K562 (cell line): Measurements from ENCODE around the gene CD52. TPM values are rescaled to one million over a fixed set of nuclear protein-coding genes. Genes with fewer than 3 reads are reported as not detected.

Experiments
- ARID3B ChIP-seq: fragments of 250-450 bp; sonication (Bioruptor Pico); IDR thresholded peaks from 2 replicates; pipeline ENCODE4 v1.4.0; 2020; ENCODE audit warnings: borderline replicate concordance
- CBX8 ChIP-seq: fragments of 200-600 bp; sonication (generic); IDR thresholded peaks from 2 replicates; pipeline ENCODE4 v1.6.1; 2012; ENCODE audit warnings: borderline replicate concordance, mixed run types, low read depth, mild to moderate bottlenecking, moderate library complexity, mixed read lengths, low read length, control low read depth, inconsistent platforms; ENCODE audit not compliant: poor library complexity, severe bottlenecking; ENCODE audit errors: extremely low read depth
- CEBPZ ChIP-seq: fragments of 150-350 bp; IDR thresholded peaks from 2 replicates; pipeline ENCODE4 v1.6.1; 2014; ENCODE audit warnings: low read depth, mild to moderate bottlenecking, low read length, borderline replicate concordance
- EHMT2 ChIP-seq: fragments of 450-650 bp; IDR thresholded peaks from 2 replicates; pipeline ENCODE4 v1.6.1; 2018; ENCODE audit warnings: antibody characterized with exemption
- ETV6 ChIP-seq, 3 experiments: fragments of 150-350 bp in 1 of 3; sonication (generic) in 1 of 3; formaldehyde crosslinking in 1 of 3; IDR thresholded peaks; 2 replicates each; pipeline versions ENCODE4 v1.6.1 to v1.8.0; 2014 to 2022; ENCODE audit warnings: borderline replicate concordance in 2 of 3, low read depth in 2 of 3, antibody characterized with exemption in 1 of 3, low read length in 1 of 3, mild to moderate bottlenecking in 1 of 3, missing genetic modification reagents in 1 of 3
- FOXA3 ChIP-seq, 2 experiments: fragments of 450-650 bp in 1 of 2; sonication (generic) in 1 of 2; formaldehyde crosslinking; IDR thresholded peaks in 1 of 2; conservative IDR thresholded peaks in 1 of 2; 2 replicates each; pipeline versions ENCODE4 v1.4.0 to v1.8.0; 2020 to 2022; ENCODE audit warnings: mild to moderate bottlenecking in 2 of 2, missing genetic modification reagents in 1 of 2
- HNRNPK ChIP-seq: fragments of 200-400 bp; formaldehyde crosslinking; IDR thresholded peaks from one replicate; pipeline ENCODE4 v1.6.1; 2018; ENCODE audit warnings: mild to moderate bottlenecking, low read depth, low read length; ENCODE audit not compliant: poor library complexity, severe bottlenecking
- HNRNPL ChIP-seq: fragments of 200-400 bp; formaldehyde crosslinking; IDR thresholded peaks from 2 replicates; pipeline ENCODE4 v1.6.1; 2017; ENCODE audit warnings: low read depth, mild to moderate bottlenecking, low read length
- IRF9 ChIP-seq: fragments of 450-650 bp; IDR thresholded peaks from 2 replicates; pipeline ENCODE4 v1.6.1; 2016; ENCODE audit warnings: missing biosample characterization, missing genetic modification characterization
- KDM1A ChIP-seq, 2 experiments: fragments of 450-650 bp; IDR thresholded peaks; 2 replicates each; pipeline ENCODE4 v1.6.1; 2016; ENCODE audit warnings: mild to moderate bottlenecking in 2 of 2
- MBD2 ChIP-seq: sonication (generic); IDR thresholded peaks from 2 replicates; pipeline ENCODE4 v1.6.1; 2016; ENCODE audit warnings: low read depth, borderline replicate concordance
- MTA1 ChIP-seq: fragments of 450-650 bp; IDR thresholded peaks from 2 replicates; pipeline ENCODE4 v1.6.1; 2017; ENCODE audit warnings: borderline replicate concordance
- PPARD ChIP-seq: fragments of 250-450 bp; sonication (Bioruptor Pico); IDR thresholded peaks from 2 replicates; pipeline ENCODE4 v1.8.0; 2022; ENCODE audit warnings: inconsistent platforms, mild to moderate bottlenecking, moderate library complexity
- SIN3A ChIP-seq, 2 experiments: fragments of 150-350 bp in 1 of 2; IDR thresholded peaks; 2 replicates each; pipeline ENCODE4 v1.6.1; 2011 to 2016; ENCODE audit warnings: borderline replicate concordance in 2 of 2, low read depth in 2 of 2, low read length in 2 of 2, mild to moderate bottlenecking in 2 of 2, moderate library complexity in 2 of 2; ENCODE audit not compliant: control insufficient read depth in 1 of 2
- SIX5 ChIP-seq, 2 experiments: IDR thresholded peaks; 2 replicates each; pipeline ENCODE4 v1.6.1; 2011; ENCODE audit warnings: low read length in 2 of 2, borderline replicate concordance in 1 of 2, low read depth in 1 of 2, mild to moderate bottlenecking in 1 of 2, moderate library complexity in 1 of 2; ENCODE audit not compliant: insufficient read depth in 1 of 2
- ZFP1 ChIP-seq: fragments of 450-650 bp; formaldehyde crosslinking; IDR thresholded peaks from 2 replicates; pipeline ENCODE4 v1.4.0; 2020; ENCODE audit warnings: mild to moderate bottlenecking, mixed read lengths
- ZFX ChIP-seq: sonication (generic); formaldehyde crosslinking; IDR thresholded peaks from 2 replicates; pipeline ENCODE4 v1.8.0; 2022; ENCODE audit warnings: mild to moderate bottlenecking, missing genetic modification reagents, moderate library complexity
- ZNF76 ChIP-seq: fragments of 250-450 bp; sonication (Bioruptor Pico); IDR thresholded peaks from 2 replicates; pipeline ENCODE4 v1.4.0; 2020; ENCODE audit warnings: mild to moderate bottlenecking, moderate library complexity, borderline replicate concordance
- polyA plus RNA-seq, 8 experiments: library from polyadenylated mRNA; depleted of rRNA in 4 of 8; stranded (reverse) in 5 of 8; unstranded in 3 of 8; fragments of >200 nt; fragmentation: Nextera tagmentation in 2 of 8; fragmentation: Illumina TruSeq in 1 of 8; extraction: Ambion mirVana in 2 of 8; extraction: Trizol in 1 of 8; gene quantifications; 2 replicates each; pipeline versions ENCODE4 v1.2.1 to v1.2.3, GENCODE V29; 2011 to 2014; ENCODE audit warnings: inconsistent platforms in 1 of 8, missing spikeins in 1 of 8
- total RNA-seq, 7 experiments: library from RNA; depleted of rRNA in 6 of 7; stranded (reverse); fragments of >200 nt in 6 of 7; fragmentation: Illumina TruSeq in 2 of 7; extraction: Trizol in 2 of 7; gene quantifications; 2 replicates each; pipeline versions ENCODE4 v1.2.1 to v1.2.3, GENCODE V29; 2011 to 2021; ENCODE audit warnings: low replicate concordance in 1 of 7

The CD52 gene
- total and polyA plus RNA-seq, 9 of the 15 experiments (the other 6 are each of a cell fraction or from before 2014, with no cell fraction given) = 34.9 to 488 (median 173) TPM

GRCh38 chr1:26315874-26316850 lies 1.6 kb upstream of the CD52 start (continued):
- TF ChIP-seq IRF9 (no peak), HNRNPL (no peak), MTA1 (no peak), ARID3B (CRISPR knock-in tag) (no peak), ETV6 (IDR thresholded peaks at IDR 0.05; ENCODE audit: borderline replicate concordance in 1 of 2, low read depth in 2 of 2, low read length in 1 of 2) (no peak), ETV6 (CRISPR knock-in tag; IDR thresholded peaks at IDR 0.05; ENCODE audit: borderline replicate concordance) (no peak), KDM1A (IDR thresholded peaks at IDR 0.05) (peak; percentile 44 to 58; a peak in 3 of 4 replicates), SIN3A (IDR thresholded peaks at IDR 0.05; ENCODE audit: borderline replicate concordance in 2 of 2, control insufficient read depth in 1 of 2, low read depth in 2 of 2, low read length in 2 of 2) (no peak), SIX5 (IDR thresholded peaks at IDR 0.05; ENCODE audit: borderline replicate concordance in 1 of 2, insufficient read depth in 1 of 2, low read depth in 1 of 2, low read length in 2 of 2) (no peak), MBD2 (no peak), HNRNPK (no peak), PPARD (CRISPR knock-in tag) (no peak), ZNF76 (no peak), EHMT2 (no peak), CBX8 (no peak), ZFP1 (CRISPR knock-in tag) (no peak), FOXA3 (CRISPR knock-in tag; conservative IDR thresholded peaks at IDR 0.05 in 1 of 2, IDR thresholded peaks at IDR 0.05 in 1 of 2) (0 out of 4 replicates have a peak, but pooled peaks of 1 of the 2 experiments have one; percentile 30), ZFX (peak; percentile 29), CEBPZ (no peak)
